Body of pancreas (tissue), 4 donors: ENCODE results near the gene UNC93B1. TPM values are rescaled to one million over a fixed set of nuclear protein-coding genes. Genes with fewer than 3 reads are reported as not detected.

ENCODE experiments used
- ATAC-seq: fragments of 150-250 bp; one replicate; pipeline ENCODE4 v1.9.1; 2016
- DNase-seq, 4 donors: peaks; one replicate each; pipeline ENCODE4 v3.0.0-alpha.2; 2019
- H3K27ac ChIP-seq, 4 donors: fragments of 200-600 bp; sonication (generic); 1 replicate in 3 of 4; 2 replicates in 1 of 4; pipeline versions ENCODE4 v1.5.1 to v1.6.1; 2016 to 2019; ENCODE audit warnings: mild to moderate bottlenecking in 1 of 4, mixed read lengths in 1 of 4, moderate library complexity in 1 of 4
- H3K27me3 ChIP-seq, 2 donors: fragments of 200-600 bp; sonication (generic); one replicate each; pipeline ENCODE4 v1.6.0; 2016; ENCODE audit warnings: mild to moderate bottlenecking in 1 of 2
- H3K36me3 ChIP-seq, 2 donors: fragments of 200-600 bp; sonication (generic); replicated peaks in 1 of 2; 2 replicates each; pipeline ENCODE4 v1.5.1; 2016; ENCODE audit warnings: low read depth in 2 of 2; ENCODE audit not compliant: insufficient read depth in 1 of 2
- H3K4me1 ChIP-seq: fragments of 200-600 bp; sonication (generic); one replicate; pipeline ENCODE4 v1.6.0; 2016
- H3K4me3 ChIP-seq, 2 donors: fragments of 200-600 bp; sonication (generic); 1 replicate in 1 of 2; 2 replicates in 1 of 2; pipeline ENCODE4 v1.5.1; 2016 to 2019
- H3K9me3 ChIP-seq, 3 donors: fragments of 200-600 bp; sonication (generic); 1 replicate in 2 of 3; 2 replicates in 1 of 3; pipeline ENCODE4 v1.5.1; 2016
- POLR2A ChIP-seq, 3 donors: fragments of 450-650 bp; IDR thresholded peaks; one replicate each; pipeline ENCODE4 v1.6.1; 2016; ENCODE audit warnings: antibody characterized with exemption in 3 of 3, mild to moderate bottlenecking in 2 of 3
- WGBS, 2 donors: methylation state at CpG; one replicate each; pipeline ENCODE4 v1.1.5; 2017; 5-methylcytosine and 5-hydroxymethylcytosine counted together
- intact Hi-C: fragments of 100-400 bp; cut with DNase I; formaldehyde crosslinking; loops from one replicate; pipeline ENCODE4 v1.15.1; 2023
- total RNA-seq, 2 donors: library from RNA; depleted of rRNA; stranded (reverse); fragments of >200 nt; gene quantifications; one replicate each; pipeline ENCODE4 v1.1.0, GENCODE V29; 2016
- TF ChIP-seq, protein P1 (sequence below), 7 experiments: fragments of 450-650 bp in 4 of 7; fragments of 200-600 bp in 3 of 7; sonication (generic) in 3 of 7; IDR thresholded peaks; one replicate each; pipeline ENCODE4 v1.5.1; 2016 to 2019; ENCODE audit warnings: antibody characterized with exemption in 7 of 7

Gene UNC93B1
- total RNA-seq, 2 donors from 2014 or later, result 33.9 to 40.5 TPM

DNA sequence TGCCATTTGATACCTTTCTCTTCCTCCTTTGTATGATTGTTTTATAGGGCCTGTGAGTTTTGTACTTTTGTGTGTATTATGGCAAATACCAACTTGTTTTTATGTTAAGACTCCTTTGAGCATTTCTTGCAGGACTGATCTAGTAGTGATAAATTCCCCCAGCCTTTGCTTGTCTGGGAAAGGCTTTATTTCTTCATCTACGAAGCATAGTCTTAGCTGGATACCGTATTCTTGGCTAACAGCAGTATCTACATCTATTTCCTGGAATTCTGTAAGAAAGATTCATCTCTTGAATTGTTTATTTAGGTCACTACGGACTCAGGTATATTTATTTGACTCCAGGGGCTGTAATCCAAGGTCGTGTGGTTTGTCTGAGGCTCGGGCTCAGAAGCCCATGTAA, 20.6 kb upstream of the UNC93B1 start:
- TF ChIP-seq POLR2A (IDR thresholded peaks at IDR 0.05), result no peak
- TF ChIP-seq, protein P1, sequence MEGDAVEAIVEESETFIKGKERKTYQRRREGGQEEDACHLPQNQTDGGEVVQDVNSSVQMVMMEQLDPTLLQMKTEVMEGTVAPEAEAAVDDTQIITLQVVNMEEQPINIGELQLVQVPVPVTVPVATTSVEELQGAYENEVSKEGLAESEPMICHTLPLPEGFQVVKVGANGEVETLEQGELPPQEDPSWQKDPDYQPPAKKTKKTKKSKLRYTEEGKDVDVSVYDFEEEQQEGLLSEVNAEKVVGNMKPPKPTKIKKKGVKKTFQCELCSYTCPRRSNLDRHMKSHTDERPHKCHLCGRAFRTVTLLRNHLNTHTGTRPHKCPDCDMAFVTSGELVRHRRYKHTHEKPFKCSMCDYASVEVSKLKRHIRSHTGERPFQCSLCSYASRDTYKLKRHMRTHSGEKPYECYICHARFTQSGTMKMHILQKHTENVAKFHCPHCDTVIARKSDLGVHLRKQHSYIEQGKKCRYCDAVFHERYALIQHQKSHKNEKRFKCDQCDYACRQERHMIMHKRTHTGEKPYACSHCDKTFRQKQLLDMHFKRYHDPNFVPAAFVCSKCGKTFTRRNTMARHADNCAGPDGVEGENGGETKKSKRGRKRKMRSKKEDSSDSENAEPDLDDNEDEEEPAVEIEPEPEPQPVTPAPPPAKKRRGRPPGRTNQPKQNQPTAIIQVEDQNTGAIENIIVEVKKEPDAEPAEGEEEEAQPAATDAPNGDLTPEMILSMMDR (IDR thresholded peaks at IDR 0.05), result no peak
- ATAC-seq (no peak), DNase-seq (no peak)
- H3K9me3 ChIP-seq, result no peaks in the 10 kb centered on the region
- H3K4me1 ChIP-seq, result peaks cover 2% of the 10 kb centered on the region
- H3K27me3 ChIP-seq, result no peaks in the 10 kb centered on the region
- no peak overlapping the region for H3K27ac ChIP-seq
- no peak overlapping the region for H3K4me3 ChIP-seq
- 80 to 85% methylated on average over 5 of the region's 5 CpGs for WGBS, 2 donors
- intact Hi-C loops, result no loop called here
- H3K36me3 ChIP-seq, result no peaks in the 10 kb centered on the region

DNA sequence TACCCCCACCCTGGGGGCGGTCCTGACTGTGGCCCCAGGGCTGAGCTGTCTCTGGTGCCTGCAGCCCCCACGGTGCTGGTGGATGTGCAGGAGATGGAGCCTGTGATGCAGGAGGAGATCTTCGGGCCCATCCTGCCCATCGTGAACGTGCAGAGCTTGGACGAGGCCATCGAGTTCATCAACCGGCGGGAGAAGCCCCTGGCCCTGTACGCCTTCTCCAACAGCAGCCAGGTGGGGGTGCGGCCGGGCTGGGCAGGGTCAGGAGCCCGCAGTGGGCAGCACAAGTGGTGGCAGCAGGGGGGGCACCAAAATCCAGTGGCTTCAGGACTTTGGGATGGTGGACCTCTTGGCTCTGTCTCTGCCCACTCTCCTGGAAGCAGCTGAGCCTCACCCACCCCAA, 18.6 kb upstream of the UNC93B1 start:
- intact Hi-C loops, result no loop called here
- Histone ChIP-seq H3K4me1 (peaks cover 6% of the 10 kb centered on the region), H3K4me3 (no peak overlapping the region), H3K27me3 (no peaks in the 10 kb centered on the region), H3K36me3 (no peaks in the 10 kb centered on the region), H3K9me3 (no peaks in the 10 kb centered on the region), H3K27ac (no peak overlapping the region)
- ATAC-seq (no peak), DNase-seq (no peak)
- TF ChIP-seq, protein P1 (IDR thresholded peaks at IDR 0.05), result no peak
- no peak for TF ChIP-seq POLR2A (IDR thresholded peaks at IDR 0.05)
- 88 to 97% methylated on average over 10 to 13 of the region's 13 CpGs for WGBS, 2 donors

DNA sequence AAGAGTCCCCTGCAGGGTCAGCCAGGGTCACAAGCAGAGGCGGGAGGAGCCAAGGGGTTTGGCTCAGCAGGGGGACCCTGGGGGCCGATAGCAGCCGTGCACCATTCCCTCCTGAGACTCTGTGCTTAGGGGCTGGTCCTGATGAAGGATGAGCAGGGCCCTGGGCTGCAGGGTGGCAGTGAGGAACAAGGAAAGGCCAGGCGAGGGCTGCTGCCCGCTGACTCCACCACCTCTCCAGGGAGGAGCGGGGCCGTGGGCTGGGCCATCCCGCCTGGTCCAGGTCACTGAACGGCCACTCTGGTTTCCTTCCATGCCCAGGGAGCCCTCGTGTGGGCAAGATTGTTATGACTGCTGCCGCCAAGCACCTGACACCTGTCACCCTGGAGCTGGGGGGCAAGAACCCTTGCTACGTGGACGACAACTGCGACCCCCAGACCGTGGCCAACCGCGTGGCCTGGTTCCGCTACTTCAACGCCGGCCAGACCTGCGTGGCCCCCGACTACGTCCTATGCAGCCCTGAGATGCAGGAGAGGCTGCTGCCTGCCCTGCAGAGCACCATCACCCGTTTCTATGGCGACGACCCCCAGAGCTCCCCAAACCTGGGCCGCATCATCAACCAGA, 17.4 kb upstream of the UNC93B1 start:
- Histone ChIP-seq H3K4me3 (no peak overlapping the region), H3K36me3 (no peaks in the 10 kb centered on the region), H3K27me3 (no peaks in the 10 kb centered on the region), H3K4me1 (peaks cover 16% of the 10 kb centered on the region), H3K27ac (no peak overlapping the region), H3K9me3 (no peaks in the 10 kb centered on the region)
- WGBS, 2 donors, result 57 to 60% methylated on average over 19 to 27 of the region's 27 CpGs
- TF ChIP-seq POLR2A (IDR thresholded peaks at IDR 0.05), result no peak
- TF ChIP-seq, protein P1 (IDR thresholded peaks at IDR 0.05), result peak in 6 of 7 experiments; percentile 14 to 57 (median 50)
- DNase-seq (peak; percentile 57 to 72 (median 67)), ATAC-seq (peak; percentile 67)
- intact Hi-C loops, result no loop called here

GRCh38 chr11:68020575-68020974, 16.7 kb upstream of the UNC93B1 start:
- Histone ChIP-seq H3K4me3 (no peak overlapping the region), H3K27me3 (no peaks in the 10 kb centered on the region), H3K9me3 (no peaks in the 10 kb centered on the region), H3K4me1 (peaks cover 16% of the 10 kb centered on the region), H3K27ac (no peak overlapping the region), H3K36me3 (no peaks in the 10 kb centered on the region)
- 44 to 47% methylated on average over 8 to 11 of the region's 11 CpGs for WGBS, 2 donors
- ATAC-seq (peak; percentile 13), DNase-seq (no peak)
- intact Hi-C loops, result no loop called here
- TF ChIP-seq, protein P1 (IDR thresholded peaks at IDR 0.05), result peak in 4 of 7 experiments; percentile 20 to 31 (median 25)
- TF ChIP-seq POLR2A (IDR thresholded peaks at IDR 0.05), result no peak

DNA sequence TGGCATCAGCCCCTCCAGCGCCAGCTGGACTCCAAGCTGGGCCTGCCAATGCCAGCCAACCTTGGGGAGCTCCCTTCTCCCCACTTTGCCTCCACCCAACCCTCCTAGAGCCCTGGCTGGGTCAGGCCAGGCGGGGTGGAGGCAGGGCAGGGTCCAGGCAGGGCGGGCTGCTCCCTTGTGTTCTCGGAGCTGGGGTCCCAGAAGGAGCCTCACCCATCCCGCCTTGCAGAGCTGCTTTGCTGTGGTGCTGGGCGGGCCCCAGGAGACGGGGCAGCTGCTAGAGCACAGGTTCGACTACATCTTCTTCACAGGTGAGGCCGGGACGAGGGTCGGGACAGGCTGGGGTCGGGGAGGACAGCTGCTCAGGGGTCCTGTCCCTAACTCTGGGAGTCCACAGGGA, 15.6 kb upstream of the UNC93B1 start:
- Histone ChIP-seq H3K4me1 (peaks cover 19% of the 10 kb centered on the region), H3K27ac (no peak overlapping the region), H3K27me3 (no peaks in the 10 kb centered on the region), H3K36me3 (no peaks in the 10 kb centered on the region), H3K9me3 (no peaks in the 10 kb centered on the region), H3K4me3 (no peak overlapping the region)
- intact Hi-C loops, result no loop called here
- WGBS, 2 donors, result 89% methylated on average over 10 to 12 of the region's 12 CpGs
- TF ChIP-seq, protein P1 (IDR thresholded peaks at IDR 0.05), result no peak
- no peak for TF ChIP-seq POLR2A (IDR thresholded peaks at IDR 0.05)
- no peak for ATAC-seq
- DNase-seq, result no peak
